H1 (cell line): Measurements from ENCODE around the gene TNS3. TPM values are rescaled to one million over a fixed set of nuclear protein-coding genes. Genes with fewer than 3 reads are reported as not detected.

ENCODE experiments used
- CTCF ChIA-PET: fragments of 300-600 bp; sonication (Branson Sonifier 250); formaldehyde crosslinking; loops from one replicate; lab custom pipeline; 2021; ENCODE audit not compliant: partially characterized antibody; lab: Charles Lee
- POLR2A ChIA-PET: fragments of 300-600 bp; sonication (Branson Sonifier 250); formaldehyde crosslinking; loops from one replicate; lab custom pipeline; 2021; ENCODE audit warnings: inconsistent platforms; ENCODE audit not compliant: partially characterized antibody; lab: Charles Lee
- DNase-seq, 2 experiments: peaks; one replicate each; pipeline versions ENCODE4 v3.0.0 to v3.0.0-alpha.2; 2010 to 2022; ENCODE audit warnings: low spot score in 2 of 2, low read depth in 1 of 2, mixed read lengths in 1 of 2
- FAIRE-seq: peaks from 2 replicates; lab custom pipeline; 2011; peaks lifted over from hg19 to GRCh38; lab: Jason Lieb, UNC
- H2AFZ ChIP-seq: 2 replicates; pipeline ENCODE4 v1.8.1; 2012; ENCODE audit warnings: low read length, inconsistent platforms
- H2AK5ac ChIP-seq: 2 replicates; pipeline ENCODE4 v1.6.1; 2013; ENCODE audit warnings: low read depth, low read length
- H2BK120ac ChIP-seq: replicated peaks from 2 replicates; pipeline ENCODE3; 2013; ENCODE audit warnings: low read depth, low read length, inconsistent platforms
- H2BK12ac ChIP-seq: 2 replicates; pipeline ENCODE4 v1.6.1; 2013; ENCODE audit warnings: low read depth, low read length
- H2BK15ac ChIP-seq: 2 replicates; pipeline ENCODE4 v1.6.1; 2013; ENCODE audit warnings: low read length
- H2BK20ac ChIP-seq: 2 replicates; pipeline ENCODE4 v1.6.1; 2013; ENCODE audit warnings: low read length
- H2BK5ac ChIP-seq: 2 replicates; pipeline ENCODE4 v1.6.1; 2013; ENCODE audit warnings: low read depth, low read length
- H3K14ac ChIP-seq: 2 replicates; pipeline ENCODE4 v1.6.1; 2013; ENCODE audit warnings: inconsistent platforms; ENCODE audit not compliant: insufficient read length
- H3K18ac ChIP-seq: 2 replicates; pipeline ENCODE4 v1.6.1; 2013; ENCODE audit warnings: low read length; ENCODE audit errors: extremely low read depth
- H3K23ac ChIP-seq: 2 replicates; pipeline ENCODE4 v1.6.1; 2013; ENCODE audit warnings: inconsistent platforms; ENCODE audit not compliant: insufficient read length
- H3K23me2 ChIP-seq: 2 replicates; pipeline ENCODE4 v1.6.1; 2013; ENCODE audit warnings: low read depth, low read length
- H3K27ac ChIP-seq: 2 replicates; pipeline ENCODE4 v1.6.1; 2011; ENCODE audit warnings: low read depth, low read length, inconsistent platforms
- H3K27me3 ChIP-seq, 4 experiments: replicated peaks in 1 of 4; 1 replicate in 1 of 4; 2 replicates in 3 of 4; pipeline versions ENCODE4 v1.6.1 to v1.8.1; 2011 to 2013; ENCODE audit warnings: low read length in 3 of 4, mild to moderate bottlenecking in 3 of 4, inconsistent platforms in 2 of 4, mixed read lengths in 2 of 4, moderate library complexity in 1 of 4; ENCODE audit not compliant: control insufficient read depth in 3 of 4, insufficient read depth in 3 of 4; ENCODE audit errors: extremely low read depth in 1 of 4
- H3K36me3 ChIP-seq, 4 experiments: 2 replicates each; pipeline versions ENCODE4 v1.6.1 to v1.8.1; 2011 to 2013; ENCODE audit warnings: mild to moderate bottlenecking in 4 of 4, low read length in 3 of 4, moderate library complexity in 2 of 4, control low read depth in 1 of 4, inconsistent platforms in 1 of 4; ENCODE audit not compliant: insufficient read depth in 4 of 4, control insufficient read depth in 2 of 4
- H3K4ac ChIP-seq: replicated peaks from 2 replicates; pipeline ENCODE3; 2013; ENCODE audit warnings: low read length, low read depth, mixed read lengths, inconsistent platforms; ENCODE audit not compliant: insufficient read length
- H3K4me1 ChIP-seq, 4 experiments: replicated peaks in 1 of 4; 1 replicate in 1 of 4; 2 replicates in 3 of 4; pipeline versions ENCODE4 v1.6.1 to v1.8.1; 2011 to 2013; ENCODE audit warnings: low read length in 3 of 4, inconsistent platforms in 2 of 4, mixed read lengths in 1 of 4; ENCODE audit not compliant: insufficient read depth in 4 of 4, control insufficient read depth in 3 of 4
- H3K4me2 ChIP-seq, 2 experiments: 2 replicates each; pipeline versions ENCODE4 v1.6.1 to v1.8.1; 2011 to 2013; ENCODE audit warnings: low read depth in 2 of 2, low read length in 2 of 2, control low read depth in 1 of 2, inconsistent platforms in 1 of 2, mild to moderate bottlenecking in 1 of 2; ENCODE audit not compliant: insufficient read depth in 1 of 2
- H3K4me3 ChIP-seq, 4 experiments: fragments of 200-600, 300-600 bp in 1 of 4; sonication (generic), shearing (Covaris generic), sonication (Bioruptor Twin) in 1 of 4; 2 replicates each; pipeline versions ENCODE4 v1.5.1 to v1.8.1; 2011 to 2016; ENCODE audit warnings: low read length in 4 of 4, low read depth in 3 of 4, control low read depth in 2 of 4, inconsistent platforms in 2 of 4, mild to moderate bottlenecking in 2 of 4, mixed read lengths in 1 of 4, moderate library complexity in 1 of 4; ENCODE audit not compliant: insufficient read depth in 2 of 4; ENCODE audit errors: extremely low read depth in 1 of 4
- H3K56ac ChIP-seq: replicated peaks from 2 replicates; pipeline ENCODE3; 2013; ENCODE audit warnings: low read depth, mild to moderate bottlenecking, mixed read lengths, low read length, inconsistent platforms; ENCODE audit not compliant: insufficient read length
- H3K79me1 ChIP-seq: 2 replicates; pipeline ENCODE4 v1.6.1; 2013; ENCODE audit warnings: low read depth, low read length, control low read depth
- H3K79me2 ChIP-seq, 2 experiments: 2 replicates each; pipeline versions ENCODE4 v1.6.1 to v1.8.1; 2012 to 2013; ENCODE audit warnings: low read length in 2 of 2, mild to moderate bottlenecking in 2 of 2, inconsistent platforms in 1 of 2; ENCODE audit not compliant: insufficient read depth in 2 of 2, control insufficient read depth in 1 of 2
- H3K9ac ChIP-seq, 4 experiments: replicated peaks in 1 of 4; 1 replicate in 1 of 4; 2 replicates in 3 of 4; pipeline versions ENCODE4 v1.6.1 to v1.8.1; 2011 to 2013; ENCODE audit warnings: low read depth in 3 of 4, low read length in 3 of 4, control low read depth in 2 of 4, mild to moderate bottlenecking in 2 of 4, moderate library complexity in 2 of 4, inconsistent platforms in 1 of 4; ENCODE audit errors: extremely low read depth in 1 of 4
- H3K9me3 ChIP-seq, 2 experiments: 2 replicates each; pipeline versions ENCODE4 v1.6.1 to v1.8.1; 2012 to 2013; ENCODE audit warnings: mild to moderate bottlenecking in 2 of 2, moderate library complexity in 2 of 2, control low read depth in 1 of 2, inconsistent platforms in 1 of 2, low read depth in 1 of 2, low read length in 1 of 2, mixed read lengths in 1 of 2; ENCODE audit not compliant: insufficient read depth in 2 of 2
- H4K20me1 ChIP-seq, 2 experiments: replicated peaks in 1 of 2; 2 replicates each; pipeline versions ENCODE3 to v1.8.1; 2011 to 2013; ENCODE audit warnings: inconsistent platforms in 2 of 2, low read length in 2 of 2, mild to moderate bottlenecking in 1 of 2; ENCODE audit not compliant: insufficient read depth in 2 of 2, control insufficient read depth in 1 of 2
- H4K5ac ChIP-seq: 2 replicates; pipeline ENCODE4 v1.6.1; 2013; ENCODE audit warnings: low read length, low read depth, mixed read lengths, inconsistent platforms; ENCODE audit not compliant: insufficient read length
- H4K8ac ChIP-seq: 2 replicates; pipeline ENCODE4 v1.8.0; 2013; ENCODE audit warnings: mild to moderate bottlenecking, moderate library complexity, low read length, inconsistent platforms; ENCODE audit not compliant: insufficient read depth; ENCODE audit errors: extremely low read depth
- H4K91ac ChIP-seq: replicated peaks from 2 replicates; pipeline ENCODE3; 2013; ENCODE audit warnings: low read length, mixed read lengths, inconsistent platforms; ENCODE audit not compliant: insufficient read length
- ASH2L ChIP-seq: fragments of 200-600, 300-600 bp; sonication (generic); IDR thresholded peaks from one replicate; pipeline ENCODE4 v1.7.1; 2017; ENCODE audit warnings: low read length
- CBX8 ChIP-seq: fragments of 300-800, 300-1000 bp; sonication (generic); IDR thresholded peaks from 2 replicates; pipeline ENCODE4 v1.7.1; 2016; ENCODE audit warnings: low read depth, low read length, borderline replicate concordance
- MAFK ChIP-seq: IDR thresholded peaks from 2 replicates; pipeline ENCODE4 v1.6.1; 2012; ENCODE audit warnings: low read depth, mild to moderate bottlenecking, improper control_type of control experiment, low read length
- NANOG ChIP-seq: IDR thresholded peaks from 2 replicates; pipeline ENCODE4 v1.6.1; 2011; ENCODE audit warnings: low read length, low read depth, mild to moderate bottlenecking, inconsistent platforms; ENCODE audit not compliant: insufficient read depth, poor library complexity, severe bottlenecking
- RXRA ChIP-seq: IDR thresholded peaks from 2 replicates; pipeline ENCODE4 v1.6.1; 2011; ENCODE audit warnings: low read depth, mild to moderate bottlenecking, low read length, moderate library complexity; ENCODE audit not compliant: insufficient read depth
- SIX5 ChIP-seq: IDR thresholded peaks from 2 replicates; pipeline ENCODE4 v1.6.1; 2011; ENCODE audit warnings: mild to moderate bottlenecking, low read depth, low read length
- TAF1 ChIP-seq: IDR thresholded peaks from 2 replicates; pipeline ENCODE4 v1.6.1; 2011; ENCODE audit warnings: mild to moderate bottlenecking, low read depth, low read length
- TBP ChIP-seq: IDR thresholded peaks from 2 replicates; pipeline ENCODE4 v1.6.1; 2011; ENCODE audit warnings: low read depth, low read length, improper control_type of control experiment
- TCF12 ChIP-seq: IDR thresholded peaks from 2 replicates; pipeline ENCODE4 v1.6.1; 2011; ENCODE audit warnings: low read depth, mild to moderate bottlenecking, low read length
- YY1 ChIP-seq: IDR thresholded peaks from 2 replicates; pipeline ENCODE4 v1.6.1; 2011; ENCODE audit warnings: low read depth, mild to moderate bottlenecking, low read length
- ZNF274 ChIP-seq: IDR thresholded peaks from 2 replicates; pipeline ENCODE4 v1.7.0; 2012; ENCODE audit warnings: low read length, borderline replicate concordance; ENCODE audit errors: extremely low read depth
- WGBS, 2 experiments: shearing (Covaris generic) in 1 of 2; methylation state at CpG; one replicate each; pipeline versions ENCODE4 v1.1.6 to v1.1.7; 2013 to 2015; ENCODE audit warnings: low lambda C conversion rate in 2 of 2, mixed read lengths in 2 of 2, inconsistent platforms in 1 of 2, low coverage in 1 of 2, missing lambda C conversion rate in 1 of 2; ENCODE audit not compliant: insufficient replicate concordance in 2 of 2, insufficient coverage in 1 of 2, insufficient read length in 1 of 2; ENCODE audit errors: extremely low coverage in 1 of 2, missing lambda C conversion rate in 1 of 2; 5-methylcytosine and 5-hydroxymethylcytosine counted together
- polyA plus RNA-seq, 7 experiments: library from polyadenylated mRNA; depleted of rRNA in 3 of 7; stranded (reverse) in 5 of 7; unstranded in 2 of 7; fragments of >200 nt in 5 of 7; fragments of 200-250 nt in 2 of 7; gene quantifications; 1 replicate in 5 of 7; 2 replicates in 1 of 7; 4 replicates in 1 of 7; pipeline versions ENCODE4 v1.2.1 to v1.2.3, GENCODE V29; 2011 to 2013; ENCODE audit warnings: missing spikeins in 2 of 7, mixed read lengths in 2 of 7
- total RNA-seq: library from RNA; stranded (reverse); fragmentation: NEBNext Ultra II Directional; extraction: Animal tissue kit (Norgen Biotek cat#: 25700); gene quantifications from 2 replicates; pipeline ENCODE4 v1.2.1, GENCODE V29; 2021

The TNS3 gene
- total and polyA plus RNA-seq, 2 of the 8 experiments (the other 6 are each of a cell fraction or from before 2014, with no cell fraction given): 11.9 to 24.2 TPM

DNA sequence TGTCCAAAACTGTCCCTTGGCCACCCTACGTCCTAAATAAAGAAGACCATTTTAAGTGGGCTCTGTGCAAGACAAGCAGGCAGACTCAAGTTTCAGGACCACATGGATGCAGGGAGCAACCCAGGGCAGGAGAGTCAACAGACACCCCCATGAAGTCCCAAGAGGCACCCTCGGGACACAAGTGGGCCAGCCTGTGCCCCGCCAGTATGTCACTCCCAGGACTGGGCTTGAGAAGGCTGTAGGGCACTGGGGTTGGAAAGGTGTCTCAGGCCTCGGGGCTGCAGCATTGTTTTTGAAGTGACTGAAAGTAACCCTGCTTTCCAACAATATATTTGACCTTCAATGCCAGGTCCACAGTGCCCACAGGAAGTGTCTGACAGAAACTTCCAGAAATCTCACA lies 157.4 kb downstream of the TNS3 start:
- no peak overlapping the region for H3K14ac ChIP-seq
- POLR2A ChIA-PET: no interaction called here
- CTCF ChIA-PET: interaction anchor here (1.0 to 2.0 kb wide), 3 partner anchors 11 to 129 kb away, joined by 3 to 6 read pairs (median 4); no protein-coding TSS in a partner anchor

More for the DNA sequence above, 157.4 kb downstream of the TNS3 start:
- H2BK15ac ChIP-seq: no peak overlapping the region
- H2BK5ac ChIP-seq: no peak overlapping the region
- DNase-seq (no peak), FAIRE-seq (no peak)
- no peak overlapping the region for H3K27ac ChIP-seq
- no peak overlapping the region for H3K4me2 ChIP-seq
- no peak overlapping the region for H2AFZ ChIP-seq
- no peak overlapping the region for H4K5ac ChIP-seq
- 91% methylated on average over 4 of the region's 4 CpGs; no CpG with 5 or more reads in 1 of the 2 experiments for WGBS, 2 experiments
- no peaks in the 10 kb centered on the region for H3K23me2 ChIP-seq
- H3K18ac ChIP-seq: no peak overlapping the region
- H3K9me3 ChIP-seq: no peaks in the 10 kb centered on the region
- H3K56ac ChIP-seq: no peak overlapping the region
- no peak overlapping the region for H2AK5ac ChIP-seq
- H4K20me1 ChIP-seq: no peaks in the 10 kb centered on the region
- no peaks in the 10 kb centered on the region for H3K4me1 ChIP-seq
- H3K36me3 ChIP-seq: peaks cover 0 to 5% (median 0%) of the 10 kb centered on the region in 4 experiments; a peak in 1 of 8 replicates
- H3K27me3 ChIP-seq: no peaks in the 10 kb centered on the region
- no peak overlapping the region for H3K4me3 ChIP-seq
- no peak overlapping the region for H2BK120ac ChIP-seq
- H3K79me2 ChIP-seq: no peaks in the 10 kb centered on the region
- TF ChIP-seq YY1: no peak
- TF ChIP-seq MAFK: no peak
- TF ChIP-seq ZNF274: no peak
- TF ChIP-seq SIX5: no peak
- no peak for TF ChIP-seq RXRA
- TF ChIP-seq CBX8: no peak
- no peak for TF ChIP-seq TAF1
- no peak for TF ChIP-seq TBP
- no peak for TF ChIP-seq TCF12
- no peak for TF ChIP-seq ASH2L
- TF ChIP-seq NANOG: no peak
- no peak overlapping the region for H2BK12ac ChIP-seq
- H3K4ac ChIP-seq: no peak overlapping the region
- no peak overlapping the region for H3K9ac ChIP-seq
- H3K23ac ChIP-seq: no peak overlapping the region
- H3K79me1 ChIP-seq: no peaks in the 10 kb centered on the region
- no peak overlapping the region for H2BK20ac ChIP-seq
- H4K8ac ChIP-seq: no peak overlapping the region
- no peak overlapping the region for H4K91ac ChIP-seq
